Spleen (tissue), 7 donors: ENCODE results near the gene TNFSF4.

ENCODE experiments used
- POLR2A ChIP-seq, 3 donors: fragments of 450-650 bp; IDR thresholded peaks; one replicate each; pipeline ENCODE4 v1.5.1; 2017; ENCODE audit warnings: antibody characterized with exemption in 3 of 3, mild to moderate bottlenecking in 1 of 3
- POLR2AphosphoS5 ChIP-seq, 3 donors: sonication (generic); formaldehyde crosslinking; IDR thresholded peaks; one replicate each; pipeline ENCODE4 v1.5.1; 2017; ENCODE audit warnings: antibody characterized with exemption in 3 of 3
- TF ChIP-seq, protein P1 (sequence below), 11 experiments: fragments of 200-600 bp in 7 of 11; fragments of 450-650 bp in 4 of 11; sonication (generic) in 4 of 11; IDR thresholded peaks in 8 of 11; conservative IDR thresholded peaks in 3 of 11; 1 replicate in 7 of 11; 2 replicates in 4 of 11; pipeline versions ENCODE4 v1.4.0 to v1.8.0; 2016 to 2021; ENCODE audit warnings: antibody characterized with exemption in 11 of 11, inconsistent platforms in 4 of 11, mild to moderate bottlenecking in 1 of 11
- donor health status: DM: no; HTN: no; CAD: no; lungs with moderate emphysema.
- donor health status: DM: no; HTN: no; CAD: no.
- donor health status: DM: no; HTN: no; CAD: no.

DNA sequence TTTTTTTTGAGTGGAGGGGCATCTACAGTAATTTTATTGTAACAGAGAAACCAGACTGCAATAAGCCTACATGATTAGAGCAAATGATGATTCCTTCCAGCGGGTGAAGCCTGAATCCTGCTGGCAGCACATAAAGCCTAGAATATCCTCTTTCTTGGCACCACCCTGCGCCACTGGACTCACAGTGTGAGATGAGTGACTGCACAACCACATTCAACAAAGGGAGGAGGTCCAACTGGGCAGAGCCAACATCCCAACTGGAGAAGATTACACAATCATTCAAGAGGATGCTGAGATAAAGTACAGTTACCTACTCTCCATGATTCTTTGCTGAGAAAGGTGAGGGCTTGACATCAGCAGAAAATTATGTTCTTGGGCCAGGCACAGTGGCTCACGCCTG is 67.4 kb downstream of the TNFSF4 start:
- TF ChIP-seq, protein P1, sequence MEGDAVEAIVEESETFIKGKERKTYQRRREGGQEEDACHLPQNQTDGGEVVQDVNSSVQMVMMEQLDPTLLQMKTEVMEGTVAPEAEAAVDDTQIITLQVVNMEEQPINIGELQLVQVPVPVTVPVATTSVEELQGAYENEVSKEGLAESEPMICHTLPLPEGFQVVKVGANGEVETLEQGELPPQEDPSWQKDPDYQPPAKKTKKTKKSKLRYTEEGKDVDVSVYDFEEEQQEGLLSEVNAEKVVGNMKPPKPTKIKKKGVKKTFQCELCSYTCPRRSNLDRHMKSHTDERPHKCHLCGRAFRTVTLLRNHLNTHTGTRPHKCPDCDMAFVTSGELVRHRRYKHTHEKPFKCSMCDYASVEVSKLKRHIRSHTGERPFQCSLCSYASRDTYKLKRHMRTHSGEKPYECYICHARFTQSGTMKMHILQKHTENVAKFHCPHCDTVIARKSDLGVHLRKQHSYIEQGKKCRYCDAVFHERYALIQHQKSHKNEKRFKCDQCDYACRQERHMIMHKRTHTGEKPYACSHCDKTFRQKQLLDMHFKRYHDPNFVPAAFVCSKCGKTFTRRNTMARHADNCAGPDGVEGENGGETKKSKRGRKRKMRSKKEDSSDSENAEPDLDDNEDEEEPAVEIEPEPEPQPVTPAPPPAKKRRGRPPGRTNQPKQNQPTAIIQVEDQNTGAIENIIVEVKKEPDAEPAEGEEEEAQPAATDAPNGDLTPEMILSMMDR (IDR thresholded peaks at IDR 0.05 in 8 of 11, conservative IDR thresholded peaks at IDR 0.05 in 3 of 11): no peak
- no peak for TF ChIP-seq POLR2AphosphoS5 (IDR thresholded peaks at IDR 0.05)
- TF ChIP-seq POLR2A (IDR thresholded peaks at IDR 0.05): no peak
